Endothelial cell (in vitro differentiated cells): ENCODE measurements around the gene RALGPS1. TPM values are rescaled to one million over a fixed set of nuclear protein-coding genes. Genes with fewer than 3 reads are reported as not detected.

Experiments
- DNase-seq: peaks from one replicate; pipeline ENCODE4 v3.0.0; 2021; ENCODE audit warnings: low spot score
- H3K27ac Mint-ChIP-seq: one replicate; pipeline ENCODE4 v1.8.0; 2021; ENCODE audit warnings: mixed read lengths, inconsistent platforms; ENCODE audit not compliant: unreplicated experiment
- H3K27me3 Mint-ChIP-seq: one replicate; pipeline ENCODE4 v1.8.0; 2021; ENCODE audit warnings: mild to moderate bottlenecking, moderate library complexity, mixed read lengths, inconsistent platforms; ENCODE audit not compliant: unreplicated experiment
- H3K36me3 Mint-ChIP-seq: one replicate; pipeline ENCODE4 v1.8.0; 2021; ENCODE audit warnings: mild to moderate bottlenecking, low read depth, mixed read lengths, inconsistent platforms; ENCODE audit not compliant: unreplicated experiment
- H3K4me1 Mint-ChIP-seq: one replicate; pipeline ENCODE4 v1.8.0; 2021; ENCODE audit warnings: mild to moderate bottlenecking, mixed read lengths, inconsistent platforms; ENCODE audit not compliant: unreplicated experiment
- H3K4me3 Mint-ChIP-seq: one replicate; pipeline ENCODE4 v1.8.0; 2021; ENCODE audit warnings: mild to moderate bottlenecking, mixed read lengths, inconsistent platforms; ENCODE audit not compliant: unreplicated experiment
- H3K9me3 Mint-ChIP-seq: one replicate; pipeline ENCODE4 v1.8.0; 2021; ENCODE audit warnings: mixed read lengths, inconsistent platforms; ENCODE audit not compliant: unreplicated experiment
- total RNA-seq: library from RNA; stranded (reverse); fragmentation: NEBNext Ultra II Directional; extraction: Animal tissue kit (Norgen Biotek cat#: 25700); gene quantifications from one replicate; pipeline ENCODE4 v1.2.1, GENCODE V29; 2021; ENCODE audit not compliant: unreplicated experiment
- TF ChIP-seq, protein P1 (sequence below): fragments of 200-600 bp; sonication (generic); IDR thresholded peaks from one replicate; pipeline ENCODE4 v1.5.0; 2021; ENCODE audit warnings: antibody characterized with exemption; ENCODE audit not compliant: unreplicated experiment

RALGPS1 gene
- total RNA-seq, 1 donor from 2014 or later, result 6.4 TPM

GRCh38 chr9:127107929-127108876 lies 193.6 kb downstream of the RALGPS1 start:
- Mint-ChIP-seq H3K4me3 (no peak overlapping the region), H3K4me1 (peaks cover 11% of the 10 kb centered on the region), H3K9me3 (no peaks in the 10 kb centered on the region), H3K27ac (no peak overlapping the region), H3K36me3 (no peaks in the 10 kb centered on the region), H3K27me3 (peaks cover 4% of the 10 kb centered on the region)
- no peak for DNase-seq
- TF ChIP-seq, protein P1, sequence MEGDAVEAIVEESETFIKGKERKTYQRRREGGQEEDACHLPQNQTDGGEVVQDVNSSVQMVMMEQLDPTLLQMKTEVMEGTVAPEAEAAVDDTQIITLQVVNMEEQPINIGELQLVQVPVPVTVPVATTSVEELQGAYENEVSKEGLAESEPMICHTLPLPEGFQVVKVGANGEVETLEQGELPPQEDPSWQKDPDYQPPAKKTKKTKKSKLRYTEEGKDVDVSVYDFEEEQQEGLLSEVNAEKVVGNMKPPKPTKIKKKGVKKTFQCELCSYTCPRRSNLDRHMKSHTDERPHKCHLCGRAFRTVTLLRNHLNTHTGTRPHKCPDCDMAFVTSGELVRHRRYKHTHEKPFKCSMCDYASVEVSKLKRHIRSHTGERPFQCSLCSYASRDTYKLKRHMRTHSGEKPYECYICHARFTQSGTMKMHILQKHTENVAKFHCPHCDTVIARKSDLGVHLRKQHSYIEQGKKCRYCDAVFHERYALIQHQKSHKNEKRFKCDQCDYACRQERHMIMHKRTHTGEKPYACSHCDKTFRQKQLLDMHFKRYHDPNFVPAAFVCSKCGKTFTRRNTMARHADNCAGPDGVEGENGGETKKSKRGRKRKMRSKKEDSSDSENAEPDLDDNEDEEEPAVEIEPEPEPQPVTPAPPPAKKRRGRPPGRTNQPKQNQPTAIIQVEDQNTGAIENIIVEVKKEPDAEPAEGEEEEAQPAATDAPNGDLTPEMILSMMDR, result no peak

- TF ChIP-seq, protein P1, result no peak
Observed at GRCh38 chr9:127109212-127109711, 194.7 kb downstream of the RALGPS1 start.

DNA sequence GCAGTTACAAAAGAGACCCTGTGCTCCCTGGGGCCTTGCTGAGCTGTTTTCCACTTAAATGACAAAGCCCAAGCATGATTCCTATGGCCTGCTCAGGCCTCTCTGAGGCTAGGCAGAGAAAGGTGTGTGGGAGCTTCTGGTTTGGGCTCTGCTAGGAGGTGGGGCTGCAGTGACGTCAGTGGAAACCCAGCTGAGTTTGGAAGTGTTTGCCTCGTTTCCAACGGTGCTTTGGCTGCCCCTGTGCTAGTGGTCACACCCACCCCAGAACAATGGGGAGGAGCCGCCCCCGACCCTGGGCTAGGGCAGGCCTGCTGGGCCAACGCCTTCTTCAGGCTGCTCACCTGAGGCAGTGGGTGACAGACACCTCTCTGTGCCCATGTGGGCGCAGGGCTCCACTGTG lies 197.5 kb downstream of the RALGPS1 start:
- no peak overlapping the region for H3K27ac Mint-ChIP-seq
- H3K36me3 Mint-ChIP-seq, result no peaks in the 10 kb centered on the region

More at GRCh38 chr9:127109212-127109711, 194.7 kb downstream of the RALGPS1 start:
- Mint-ChIP-seq H3K4me3 (no peak overlapping the region), H3K36me3 (no peaks in the 10 kb centered on the region), H3K27ac (no peak overlapping the region), H3K9me3 (no peaks in the 10 kb centered on the region), H3K27me3 (peaks cover 4% of the 10 kb centered on the region), H3K4me1 (peaks cover 2% of the 10 kb centered on the region)
- DNase-seq, result no peak

DNA sequence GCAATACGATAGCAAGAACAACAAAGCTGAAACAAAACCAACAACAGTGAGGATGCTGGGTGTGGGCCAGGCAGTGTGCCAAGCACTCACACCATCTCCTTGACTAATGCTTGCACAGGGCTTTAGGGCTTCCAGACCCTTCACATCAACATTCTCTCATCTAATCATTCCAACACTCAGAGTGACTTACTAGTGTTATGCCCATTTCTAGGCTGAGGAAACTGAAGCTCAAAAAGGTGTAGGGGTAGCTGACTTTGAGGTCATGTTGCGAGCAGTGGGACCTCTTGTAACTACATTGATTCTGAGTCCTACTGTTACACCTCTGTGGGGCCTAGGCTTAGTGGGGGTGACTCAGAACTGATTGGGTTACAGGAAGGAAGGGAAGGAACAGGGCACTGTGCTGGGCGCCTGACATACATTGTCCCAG lies 198.2 kb downstream of the RALGPS1 start:
- H3K4me3 Mint-ChIP-seq, result no peak overlapping the region

More for the DNA sequence above, 197.5 kb downstream of the RALGPS1 start:
- no peaks in the 10 kb centered on the region for H3K4me1 Mint-ChIP-seq
- no peak for DNase-seq
- TF ChIP-seq, protein P1, result no peak
- H3K27me3 Mint-ChIP-seq, result peaks cover 5% of the 10 kb centered on the region
- H3K4me3 Mint-ChIP-seq, result no peak overlapping the region
- H3K9me3 Mint-ChIP-seq, result no peaks in the 10 kb centered on the region

More for the DNA sequence above, 198.2 kb downstream of the RALGPS1 start:
- no peak overlapping the region for H3K27ac Mint-ChIP-seq
- no peaks in the 10 kb centered on the region for H3K9me3 Mint-ChIP-seq
- no peaks in the 10 kb centered on the region for H3K4me1 Mint-ChIP-seq
- TF ChIP-seq, protein P1, result no peak
- H3K36me3 Mint-ChIP-seq, result no peaks in the 10 kb centered on the region
- peaks cover 5% of the 10 kb centered on the region for H3K27me3 Mint-ChIP-seq
- no peak for DNase-seq
